CD4-positive, alpha-beta T cell treated with Interleukin-15 for 4 hours (primary cell): Measurements from ENCODE around the gene TOMM70.

ENCODE experiments used
- DNase-seq: peaks from one replicate; pipeline ENCODE4 v3.0.0-alpha.2; 2020; ENCODE audit warnings: low spot score

The TOMM70 gene

DNA sequence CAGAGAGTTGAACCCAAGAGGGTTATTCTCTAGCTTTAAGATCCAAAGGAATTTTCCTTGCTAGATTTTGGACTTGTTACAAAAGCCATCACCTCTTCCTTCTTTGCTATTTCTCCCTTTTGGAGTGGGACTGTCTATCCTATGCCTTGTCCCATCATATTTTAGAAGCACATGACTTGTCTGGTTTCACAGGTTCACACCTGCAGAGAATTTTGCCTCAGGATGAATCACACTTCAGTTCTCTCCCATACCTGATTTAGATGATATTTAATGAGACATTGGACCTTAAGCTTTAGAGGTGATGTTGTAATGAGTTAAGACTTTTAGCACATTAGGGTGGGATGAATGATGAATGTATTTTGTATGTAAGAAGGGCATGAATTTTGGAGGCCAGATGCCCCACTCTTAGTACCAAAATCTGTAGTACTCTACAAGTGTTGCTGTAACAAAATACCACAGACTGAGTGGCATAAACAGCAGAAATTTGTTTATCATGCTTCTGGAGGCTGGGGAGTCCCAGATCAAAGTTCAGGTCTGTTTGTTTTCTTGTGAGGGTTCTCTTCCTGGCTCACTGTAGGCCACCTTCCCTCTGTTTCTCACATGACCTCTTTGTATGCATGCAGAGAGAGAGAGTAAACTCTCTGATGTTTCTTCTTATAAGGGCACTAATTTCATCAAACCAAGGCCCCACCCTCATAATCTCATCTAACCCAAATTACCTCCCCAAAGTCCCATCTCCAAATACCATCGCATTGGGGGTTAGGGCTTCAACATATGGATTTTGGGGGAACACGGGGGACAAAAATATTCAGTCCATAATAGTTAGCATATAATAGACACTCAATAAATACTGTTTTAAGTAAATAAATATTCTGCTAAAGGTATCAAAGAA lies 10.4 kb upstream of the TOMM70 start:
- DNase-seq = no peak

DNA sequence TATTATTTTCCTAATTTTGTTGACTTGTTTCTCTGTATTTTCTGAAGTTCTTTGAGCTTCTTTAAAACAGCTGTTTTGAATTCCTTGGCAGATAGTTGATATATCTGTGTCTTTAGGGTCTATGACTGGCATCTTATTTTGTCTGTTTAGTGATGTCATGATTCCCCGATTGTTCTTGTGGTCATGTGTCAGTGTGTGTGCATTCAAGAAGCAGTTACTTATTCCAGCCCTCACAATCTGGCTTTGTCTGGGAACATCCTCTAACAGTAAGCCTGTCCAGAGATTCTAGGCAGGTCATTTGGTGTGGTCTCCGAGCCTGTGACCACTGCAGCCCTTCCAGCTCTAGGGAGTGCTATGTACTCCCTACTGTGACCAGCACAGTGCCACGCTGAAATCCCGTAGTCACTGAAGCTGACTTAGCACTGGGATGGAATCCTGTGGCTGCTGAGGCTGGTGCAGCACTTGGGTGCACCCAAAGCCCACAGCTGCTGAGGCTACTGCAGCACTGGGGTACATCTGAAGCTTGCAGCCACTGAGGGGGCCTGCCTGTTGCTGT lies 7.2 kb upstream of the TOMM70 start:
- no peak for DNase-seq

DNA sequence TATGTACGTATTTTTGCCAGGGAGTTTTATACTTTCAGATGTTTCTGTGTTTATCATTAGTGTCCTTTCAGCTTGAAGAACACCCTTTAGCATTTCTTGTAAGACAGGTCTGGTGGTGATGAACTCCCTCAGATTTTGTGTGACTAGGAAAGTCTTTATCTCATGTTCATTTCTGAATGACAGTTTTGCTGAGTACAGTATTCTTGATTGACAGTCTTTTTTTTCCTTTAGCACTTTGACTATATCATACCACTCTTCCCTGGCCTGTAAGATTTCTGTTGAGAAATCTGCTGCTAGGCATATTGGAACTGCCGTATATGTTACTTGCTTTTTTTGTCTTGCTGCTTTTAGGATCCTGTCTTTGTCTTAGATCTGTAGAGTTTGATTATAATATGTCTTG lies 6.3 kb upstream of the TOMM70 start:
- no peak for DNase-seq

DNA sequence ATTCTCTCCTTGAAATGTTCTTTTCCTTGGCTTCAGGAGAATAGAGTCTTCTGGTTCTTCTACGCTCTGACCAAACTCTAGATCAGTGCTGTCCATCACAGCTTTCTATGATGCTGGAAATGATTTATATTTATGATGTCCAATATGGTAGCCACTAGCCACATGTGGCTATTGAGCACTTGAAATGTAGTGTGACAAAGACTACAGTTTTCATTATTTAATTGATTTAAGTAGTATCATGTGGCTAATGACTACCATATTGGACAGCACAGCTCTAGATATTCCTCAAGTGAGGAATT lies 3.3 kb upstream of the TOMM70 start:
- no peak for DNase-seq

DNA sequence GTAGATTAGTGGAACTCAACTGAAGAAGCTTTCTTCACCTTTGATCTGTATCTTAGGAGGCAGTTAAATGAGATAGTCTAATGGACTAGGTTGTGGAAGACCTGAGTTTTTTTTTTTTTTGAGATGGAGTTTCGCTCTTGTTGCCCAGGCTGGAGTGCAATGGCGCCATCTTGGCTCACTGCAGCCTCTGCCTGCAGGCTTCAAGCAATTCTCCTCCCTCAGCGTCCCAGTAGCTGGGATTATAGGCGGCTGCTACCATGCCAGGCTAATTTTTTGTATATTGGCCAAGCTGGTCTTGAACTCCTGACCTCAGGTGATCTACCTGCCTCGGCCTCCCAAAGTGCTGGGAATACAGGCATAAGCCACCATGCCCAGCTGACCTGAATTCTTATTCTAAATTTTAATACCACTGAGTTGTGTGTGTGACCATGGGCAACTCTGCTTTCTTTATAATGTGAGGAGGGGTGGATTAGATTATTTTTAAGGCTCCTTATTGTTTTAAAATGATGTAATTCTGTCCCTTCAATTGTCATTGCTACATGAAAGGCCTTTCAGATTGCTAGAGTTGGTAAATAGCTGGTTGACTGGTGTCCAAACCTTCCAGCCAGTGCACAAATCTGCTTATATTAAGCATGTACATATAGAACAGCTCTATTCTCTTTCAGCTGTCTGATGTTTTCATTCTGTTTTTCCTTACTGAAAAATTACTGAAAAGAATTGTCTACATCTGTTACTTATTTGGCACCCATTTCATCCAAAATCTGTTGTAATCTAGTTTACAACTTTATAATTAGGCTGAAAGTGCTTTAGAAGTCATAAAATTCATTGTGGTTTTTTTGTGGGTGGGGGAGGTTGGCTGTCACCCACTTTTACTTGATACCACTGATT lies 2.7 kb upstream of the TOMM70 start:
- DNase-seq = no peak

DNA sequence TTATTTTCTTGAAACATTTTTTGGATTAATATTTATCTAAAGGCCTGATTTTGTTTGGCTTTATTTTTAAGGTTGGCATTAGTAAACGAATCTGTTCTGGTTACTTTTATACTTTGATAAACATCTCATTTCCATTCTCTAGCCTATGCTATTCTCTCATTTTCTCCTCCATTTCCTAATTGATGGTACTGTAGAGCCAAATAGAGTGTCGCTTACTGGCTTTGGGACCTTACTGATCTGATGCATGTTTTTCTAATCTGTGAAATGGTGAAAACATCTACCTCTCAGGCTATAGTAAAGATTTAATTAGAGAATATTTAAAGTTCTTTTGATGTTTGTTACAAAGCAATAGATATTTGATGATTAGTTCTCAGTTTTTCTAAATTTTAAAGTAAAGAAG lies 2.0 kb upstream of the TOMM70 start:
- no peak for DNase-seq

DNA sequence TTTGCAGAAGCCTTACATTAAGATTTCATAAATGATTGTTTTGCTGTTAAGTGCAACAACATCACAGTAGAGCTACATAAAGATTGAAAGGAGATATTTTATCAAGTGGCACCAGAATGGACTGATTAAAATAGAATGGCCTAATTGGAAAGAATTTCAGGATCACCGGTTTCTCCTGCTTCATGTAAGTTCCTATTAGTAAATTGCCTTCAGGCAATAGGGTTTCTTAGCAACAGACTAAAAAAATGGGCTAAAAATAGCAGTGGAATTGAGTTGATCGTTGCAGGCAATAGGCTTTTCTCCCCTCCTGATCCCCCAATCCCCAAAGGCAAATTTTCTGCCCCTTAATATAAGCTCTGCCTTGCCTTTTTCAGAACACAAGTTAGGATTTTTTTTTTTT lies 1.4 kb upstream of the TOMM70 start:
- no peak for DNase-seq

DNA sequence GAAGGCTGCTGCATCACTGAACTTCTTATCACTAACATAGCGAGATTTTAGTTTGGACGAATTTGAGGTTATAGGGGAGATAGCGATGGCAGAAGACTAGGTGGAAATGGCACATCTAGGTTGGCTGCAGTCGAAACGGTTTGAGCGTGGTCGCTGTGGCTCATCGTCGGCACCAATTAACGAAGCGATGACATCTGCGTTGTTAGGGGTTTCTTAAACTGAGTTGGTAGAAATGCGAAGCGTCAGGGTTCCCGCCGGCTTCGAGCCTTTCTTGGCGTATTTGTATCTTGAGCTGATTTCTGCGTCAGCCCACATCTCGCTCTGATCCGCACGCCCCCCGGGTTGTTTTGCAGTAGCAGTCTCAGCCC lies 769 bp upstream of the TOMM70 start:
- DNase-seq = peak; percentile 41

DNA sequence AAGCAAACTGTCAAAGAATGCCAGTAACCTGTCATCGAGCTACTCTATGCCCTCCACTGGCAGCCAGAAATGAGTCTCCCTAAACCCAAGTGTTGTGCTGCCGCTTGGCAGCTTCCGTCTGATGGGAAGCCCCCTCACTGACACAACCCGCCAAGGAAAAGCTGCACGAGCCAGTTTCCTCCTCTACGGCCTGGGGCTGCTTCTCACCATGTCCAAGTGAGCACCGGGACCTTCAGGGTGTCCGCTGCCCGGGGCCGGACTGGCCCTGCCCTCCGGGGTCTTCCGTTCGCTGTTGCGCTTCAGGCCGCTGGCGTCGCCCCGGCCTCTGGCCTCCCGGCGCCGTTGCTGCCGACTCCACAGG lies 490 bp downstream of the TOMM70 start:
- peak; percentile 17 for DNase-seq

DNA sequence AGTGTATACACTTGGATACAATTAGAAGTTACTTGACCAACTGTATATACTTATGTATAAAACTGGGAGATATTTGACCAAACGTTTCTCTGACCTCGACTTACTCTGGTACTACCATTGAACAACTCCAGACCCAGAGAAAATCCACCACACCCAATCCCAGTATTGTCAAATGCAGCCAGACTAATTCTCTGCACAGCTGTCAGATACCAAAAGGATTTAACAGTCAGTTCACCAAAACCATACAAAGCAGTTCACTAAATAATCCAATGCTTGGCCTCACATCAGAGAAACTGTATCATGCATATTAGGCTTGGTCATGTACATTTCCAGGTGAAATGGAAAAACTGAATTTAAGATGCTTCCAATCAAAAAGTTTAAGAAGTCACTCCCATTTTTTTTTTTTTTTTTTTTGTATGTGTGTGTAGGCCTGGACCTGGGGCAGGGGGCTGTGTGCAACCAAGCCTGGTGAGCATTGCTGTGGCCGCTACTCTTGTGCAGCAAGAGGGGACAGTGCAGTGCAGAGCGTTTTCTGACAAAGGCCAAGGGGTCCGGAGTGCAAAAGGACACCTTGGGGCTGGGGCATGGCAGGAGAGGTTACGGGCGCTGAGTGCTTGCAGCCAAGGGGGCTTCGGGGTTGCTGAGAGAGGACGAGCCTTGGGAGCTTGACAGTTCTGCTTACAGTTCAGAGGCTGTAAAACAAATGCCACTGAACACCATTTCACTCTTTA lies 1.4 kb downstream of the TOMM70 start:
- no peak for DNase-seq

DNA sequence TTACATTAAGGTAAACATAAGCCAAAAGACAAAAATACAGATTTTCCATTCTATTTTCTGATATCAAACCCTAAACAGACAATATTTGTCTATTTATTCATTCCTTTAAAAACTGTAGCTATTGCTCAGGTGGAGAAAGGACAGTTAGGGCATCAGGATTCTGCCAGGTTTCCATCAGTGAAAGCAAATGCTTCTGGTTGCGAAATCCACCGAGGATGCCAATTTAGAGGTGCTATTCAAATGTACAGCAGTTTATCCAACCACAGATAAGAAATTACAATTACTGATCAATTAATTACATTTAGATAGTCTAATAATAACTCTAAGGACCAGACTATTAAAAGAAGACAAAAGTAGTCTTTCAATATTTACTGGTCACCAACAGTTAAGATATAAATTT lies 3.9 kb downstream of the TOMM70 start:
- no peak for DNase-seq

DNA sequence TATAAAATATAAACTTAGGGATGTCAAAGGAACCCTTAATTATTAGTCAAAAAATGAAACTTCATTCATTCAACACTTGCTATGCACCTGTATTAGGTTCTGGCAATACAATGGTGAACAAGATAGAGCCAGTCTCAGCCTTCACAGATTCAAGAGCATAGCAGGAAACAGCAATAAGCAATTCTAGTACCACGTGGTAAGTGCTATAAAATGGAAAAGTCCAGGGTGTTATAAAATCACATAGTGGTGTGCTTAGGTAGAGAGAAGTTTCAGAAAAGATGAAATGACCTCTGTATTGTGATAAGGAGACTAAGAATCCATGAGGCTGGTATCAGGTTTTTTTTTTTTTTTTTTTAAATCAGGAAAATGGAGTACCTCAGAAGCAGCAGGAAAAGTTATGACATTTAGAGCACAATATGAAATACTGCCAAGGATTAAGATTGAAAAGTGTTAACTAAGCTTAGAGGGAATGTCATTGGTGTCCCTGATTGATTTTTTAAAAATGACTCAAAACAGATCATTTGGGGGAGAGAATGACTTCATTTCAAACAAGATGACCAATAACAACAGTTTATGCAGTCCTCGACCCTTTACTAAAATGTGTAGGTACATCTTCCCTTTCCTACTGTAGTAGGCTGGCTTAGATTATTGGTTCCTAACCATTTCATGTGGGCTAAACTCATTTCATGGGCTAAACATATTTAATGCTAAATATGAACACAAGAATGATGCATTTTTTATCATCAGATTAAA lies 5.0 kb downstream of the TOMM70 start:
- DNase-seq = no peak

DNA sequence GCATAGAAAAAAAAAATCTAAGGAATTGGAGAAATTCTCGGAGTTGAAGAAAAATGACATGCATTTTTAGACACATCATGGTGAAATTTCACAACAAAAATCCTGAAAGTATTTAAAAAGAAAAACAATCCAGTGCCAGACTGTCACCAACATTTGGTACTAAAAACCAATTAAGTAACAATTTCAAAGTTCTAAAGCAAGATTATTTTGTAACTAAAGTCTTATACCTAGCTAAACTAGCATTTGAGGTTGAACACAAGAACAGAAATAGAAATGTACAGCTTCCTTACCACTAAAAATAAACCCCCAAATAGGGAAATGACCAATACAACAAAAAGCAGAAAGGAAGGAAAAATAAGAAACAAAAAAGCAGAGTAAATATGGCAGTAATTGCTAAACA lies 11.9 kb downstream of the TOMM70 start:
- no peak for DNase-seq

DNA sequence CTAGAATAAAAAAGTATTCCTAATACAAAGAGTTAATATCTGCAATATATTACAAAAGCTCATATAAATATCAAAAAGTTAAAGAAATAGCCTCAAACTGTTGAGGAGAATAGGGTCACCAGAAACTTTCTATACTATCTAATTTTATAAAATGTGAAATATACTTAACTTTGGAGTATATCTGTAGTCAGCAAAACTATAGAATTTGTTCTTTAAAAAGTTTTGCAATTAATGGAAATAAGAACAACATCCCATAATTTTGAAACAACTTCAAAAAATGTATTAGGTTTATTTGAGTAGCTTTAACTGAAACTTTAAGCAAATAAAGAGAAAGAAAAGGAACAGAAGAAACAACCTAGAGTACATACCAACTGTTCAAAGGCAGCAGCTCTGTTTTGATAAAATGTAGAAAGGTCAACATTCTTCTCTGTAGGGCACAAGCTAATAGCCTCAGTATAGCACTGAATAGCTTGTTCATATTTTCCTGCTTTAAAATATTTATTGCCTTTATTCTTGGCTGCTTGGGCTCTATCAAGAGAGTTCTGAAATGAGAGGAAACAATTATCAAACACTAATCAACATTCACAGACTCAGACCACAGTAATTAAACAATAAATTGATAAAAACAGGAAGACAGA lies 14.3 kb downstream of the TOMM70 start:
- no peak for DNase-seq

DNA sequence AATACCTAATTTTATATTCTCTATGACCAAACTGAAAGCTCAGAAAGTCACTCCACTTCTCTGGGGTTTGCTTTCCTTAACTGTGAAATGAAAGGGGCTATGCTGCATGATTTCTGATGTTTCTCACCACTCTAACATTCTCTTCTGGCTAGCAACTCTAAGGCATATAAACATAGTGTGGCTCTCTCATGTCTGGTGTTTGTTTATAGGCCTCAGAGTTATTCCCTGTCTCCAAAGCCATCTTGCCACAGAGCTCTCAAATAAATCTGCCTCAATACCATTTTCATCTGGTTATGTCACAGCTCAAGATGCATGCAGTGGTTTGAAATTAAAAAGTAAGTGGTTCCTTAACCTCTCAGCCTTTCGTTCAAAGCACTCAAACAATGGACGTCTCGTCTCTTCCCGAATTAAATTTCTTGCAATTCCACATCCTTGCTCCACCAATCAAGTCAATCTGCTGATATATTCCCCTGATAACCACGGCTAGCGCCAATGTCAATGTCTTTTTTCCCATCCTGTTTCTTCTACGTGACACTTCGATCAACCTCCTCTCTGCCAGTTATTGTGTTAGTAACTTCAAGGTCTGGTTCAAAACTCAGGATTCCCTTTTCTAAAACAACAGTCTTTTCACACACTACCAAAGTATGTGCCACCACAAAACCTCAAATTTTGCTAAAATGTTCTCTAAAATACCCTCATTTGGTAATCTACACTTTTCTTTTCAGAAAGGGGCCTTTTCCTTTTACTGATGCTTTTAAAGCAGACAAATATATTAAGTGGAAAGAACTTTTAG lies 16.0 kb downstream of the TOMM70 start:
- no peak for DNase-seq

DNA sequence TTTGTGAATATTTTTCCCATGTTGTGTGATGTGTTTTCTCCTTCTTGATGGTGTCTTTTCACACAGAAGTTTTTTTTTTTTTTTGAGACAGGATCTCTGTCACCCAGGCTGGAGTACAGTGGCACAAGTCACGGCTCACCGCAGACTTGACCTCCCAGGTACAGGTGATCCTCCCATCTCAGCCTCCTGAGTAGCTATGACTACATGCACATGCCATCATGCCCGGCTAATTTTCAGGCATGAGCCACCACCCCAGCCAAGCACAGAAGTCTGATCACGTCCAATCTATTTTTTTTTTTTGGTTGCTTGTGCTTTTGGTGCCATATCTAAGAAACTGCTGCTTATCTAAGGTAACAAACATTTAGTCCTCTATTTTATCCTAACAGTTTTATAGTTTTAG lies 24.6 kb downstream of the TOMM70 start:
- DNase-seq = no peak

DNA sequence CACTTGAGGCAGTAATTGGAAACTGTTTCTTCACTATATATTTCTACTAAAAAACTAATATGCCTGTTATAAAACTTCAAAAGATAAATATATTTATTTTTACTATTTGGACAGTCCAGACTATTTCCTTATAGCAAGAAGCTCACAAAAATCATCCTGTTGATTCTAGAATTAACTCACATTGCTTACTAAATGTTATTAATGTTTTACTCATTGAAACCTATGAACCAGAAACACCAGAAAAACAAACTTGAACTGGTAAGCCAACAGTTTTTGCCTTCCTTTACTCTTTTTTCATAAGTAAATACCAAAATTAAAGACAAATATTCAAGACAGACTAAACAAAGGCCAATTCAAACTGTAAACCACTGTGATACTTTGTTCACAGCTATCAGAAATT lies 26.4 kb downstream of the TOMM70 start:
- DNase-seq = no peak

DNA sequence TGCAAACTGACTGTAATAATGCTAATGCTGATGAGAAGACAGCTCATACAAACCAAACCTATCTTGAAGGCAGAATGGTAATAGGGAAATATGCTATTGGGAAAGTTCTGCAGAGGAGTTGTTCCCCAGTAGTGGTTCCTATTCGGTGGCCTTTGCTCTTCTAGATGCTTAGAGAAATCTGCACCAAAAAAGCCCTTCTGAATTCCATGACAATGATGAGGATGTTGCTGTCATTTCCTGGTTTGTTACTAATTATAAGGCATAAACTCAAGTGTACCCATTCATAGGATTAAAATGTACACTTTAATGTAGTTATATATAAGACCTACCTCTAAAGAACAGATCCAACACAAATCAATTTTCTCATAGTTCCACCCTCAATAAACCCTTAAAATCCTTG lies 30.1 kb downstream of the TOMM70 start:
- DNase-seq = no peak

DNA sequence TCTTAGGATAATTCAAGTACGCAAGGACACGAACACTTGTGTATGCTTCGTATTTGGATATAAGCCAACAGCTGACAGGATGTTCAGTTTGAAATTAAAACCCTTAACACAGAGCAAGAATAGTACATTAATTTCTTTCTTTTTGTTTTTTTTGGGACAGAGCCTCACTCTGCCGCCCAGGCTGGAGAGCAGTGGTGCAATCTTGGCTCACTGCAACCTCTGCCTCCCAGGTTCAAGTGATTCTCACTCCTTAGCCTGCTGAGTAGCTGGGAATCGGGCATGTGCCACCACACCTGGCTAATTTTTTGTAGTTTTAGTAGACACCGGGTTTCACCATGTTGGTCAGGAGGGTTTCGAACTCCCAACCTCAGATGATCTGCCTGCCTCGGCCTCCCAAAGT lies 32.4 kb downstream of the TOMM70 start:
- DNase-seq = no peak

DNA sequence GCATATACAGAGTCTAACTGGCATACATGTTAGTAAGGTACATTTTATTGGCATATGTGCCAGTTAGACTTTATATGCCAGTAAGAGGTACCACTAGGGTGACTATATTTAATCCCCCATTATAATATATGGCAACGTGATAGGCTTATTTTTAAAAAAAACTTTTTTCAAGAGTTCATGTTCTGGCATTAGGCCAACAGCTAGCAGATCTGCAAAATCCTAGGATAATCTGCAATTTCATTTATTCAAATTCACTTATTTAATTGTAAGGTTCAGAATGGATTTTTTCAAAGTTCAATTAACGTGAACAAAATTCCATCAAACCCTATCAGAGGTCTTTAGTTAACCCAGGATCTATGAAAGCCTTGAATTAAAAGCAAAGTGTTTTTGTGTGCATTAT lies 34.5 kb downstream of the TOMM70 start:
- no peak for DNase-seq

DNA sequence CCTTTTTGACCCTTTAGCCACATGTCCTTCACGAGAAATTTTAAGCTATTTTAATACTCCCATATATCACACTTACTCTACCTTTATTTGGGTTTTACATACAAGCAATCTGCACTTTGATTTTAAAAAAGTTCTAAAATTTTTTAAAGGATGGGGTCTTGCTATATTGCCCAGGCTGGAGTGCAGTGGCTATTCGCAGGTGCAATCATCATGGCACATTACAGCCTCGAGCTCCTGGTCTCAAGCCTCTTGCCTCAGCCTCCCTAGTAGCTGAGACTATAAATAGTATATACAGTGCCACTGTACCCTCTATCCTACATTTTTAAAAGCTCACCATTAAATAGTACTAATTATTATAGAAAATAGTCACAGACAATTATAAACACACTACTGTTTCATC lies 36.5 kb downstream of the TOMM70 start:
- no peak for DNase-seq
